NCI-H1930 (cell line): ENCODE measurements around the gene ARHGAP12.

ENCODE experiments used
- DNase-seq, 2 experiments: peaks; one replicate each; lab custom pipeline; 2025; lab: John Stamatoyannopoulos, UW

Gene ARHGAP12

GRCh38 chr10:31875608-31876007 lies 53.0 kb downstream of the ARHGAP12 start:
- no peak for DNase-seq

GRCh38 chr10:31873724-31874123 lies 54.9 kb downstream of the ARHGAP12 start:
- DNase-seq, result no peak

GRCh38 chr10:31871266-31872065 lies 57.2 kb downstream of the ARHGAP12 start:
- no peak for DNase-seq

GRCh38 chr10:31867646-31868045 lies 61.0 kb downstream of the ARHGAP12 start:
- no peak for DNase-seq

- DNase-seq, result no peak
Observed at GRCh38 chr10:31866118-31866670, 62.4 kb downstream of the ARHGAP12 start.

- no peak for DNase-seq
Observed at GRCh38 chr10:31864834-31865518, 63.7 kb downstream of the ARHGAP12 start.

GRCh38 chr10:31855033-31855432 lies 73.6 kb downstream of the ARHGAP12 start:
- no peak for DNase-seq

- no peak for DNase-seq
Observed at GRCh38 chr10:31853629-31854028, 75.0 kb downstream of the ARHGAP12 start.

- no peak for DNase-seq
Observed at GRCh38 chr10:31851216-31851615, 77.4 kb downstream of the ARHGAP12 start.

GRCh38 chr10:31847515-31847914 lies 81.1 kb downstream of the ARHGAP12 start:
- no peak for DNase-seq

- no peak for DNase-seq
Observed at GRCh38 chr10:31838709-31839108, 89.9 kb downstream of the ARHGAP12 start.

GRCh38 chr10:31838065-31838464 lies 90.6 kb downstream of the ARHGAP12 start:
- DNase-seq, result no peak

GRCh38 chr10:31836569-31837406 lies 91.8 kb downstream of the ARHGAP12 start:
- no peak for DNase-seq

- DNase-seq, result no peak
Observed at GRCh38 chr10:31833753-31834152, 94.9 kb downstream of the ARHGAP12 start.

GRCh38 chr10:31832261-31832660 lies 96.4 kb downstream of the ARHGAP12 start:
- DNase-seq, result no peak

GRCh38 chr10:31830887-31831286 lies 97.7 kb downstream of the ARHGAP12 start:
- DNase-seq, result no peak

- no peak for DNase-seq
Observed at GRCh38 chr10:31829776-31830175, 98.9 kb downstream of the ARHGAP12 start.

- DNase-seq, result no peak
Observed at GRCh38 chr10:31823358-31823757, 105.3 kb downstream of the ARHGAP12 start.

- no peak for DNase-seq
Observed at GRCh38 chr10:31822616-31823318, 105.9 kb downstream of the ARHGAP12 start.

- DNase-seq, result no peak
Observed at GRCh38 chr10:31822150-31822549, 106.5 kb downstream of the ARHGAP12 start.

GRCh38 chr10:31820778-31821369 lies 107.8 kb downstream of the ARHGAP12 start:
- DNase-seq, result no peak
